Keratinocyte (primary cell): Measurements from ENCODE around the gene SLIT3. TPM values are rescaled to one million over a fixed set of nuclear protein-coding genes. Genes with fewer than 3 reads are reported as not detected.

Experiments
- DNase-seq: peaks from one replicate; pipeline ENCODE4 v3.0.0-alpha.2; 2011; ENCODE audit warnings: low read depth, missing footprints, low spot score
- FAIRE-seq: peaks from 2 replicates; lab custom pipeline; 2011; peaks lifted over from hg19 to GRCh38; lab: Jason Lieb, UNC
- H2AFZ ChIP-seq: 2 replicates; pipeline ENCODE4 v1.6.0; 2012; ENCODE audit warnings: low read length, control low read depth, inconsistent platforms; ENCODE audit not compliant: control insufficient read depth
- H3K27ac ChIP-seq: 2 replicates; pipeline ENCODE4 v1.5.1; 2011; ENCODE audit warnings: low read length; ENCODE audit not compliant: control insufficient read depth, insufficient read depth
- H3K27me3 ChIP-seq: 3 replicates; pipeline ENCODE4 v1.6.0; 2011; ENCODE audit warnings: low read length; ENCODE audit not compliant: control insufficient read depth, insufficient read depth; ENCODE audit errors: extremely low read depth
- H3K36me3 ChIP-seq, 2 experiments: 2 replicates in 1 of 2; 3 replicates in 1 of 2; pipeline ENCODE4 v1.5.1; 2011; ENCODE audit warnings: low read length in 2 of 2, mild to moderate bottlenecking in 1 of 2; ENCODE audit not compliant: control insufficient read depth in 2 of 2, insufficient read depth in 2 of 2; ENCODE audit errors: extremely low read depth in 1 of 2
- H3K4me1 ChIP-seq: 3 replicates; pipeline ENCODE4 v1.5.1; 2011; ENCODE audit warnings: low read length; ENCODE audit not compliant: control insufficient read depth, insufficient read depth; ENCODE audit errors: extremely low read depth
- H3K4me2 ChIP-seq: 3 replicates; pipeline ENCODE4 v1.6.0; 2011; ENCODE audit warnings: low read depth, low read length; ENCODE audit not compliant: control insufficient read depth, insufficient read depth; ENCODE audit errors: extremely low read depth
- H3K4me3 ChIP-seq, 3 experiments: fragments of 200-600 bp in 1 of 3; sonication (generic) in 1 of 3; 2 replicates in 2 of 3; 3 replicates in 1 of 3; pipeline ENCODE4 v1.5.1; 2011 to 2016; ENCODE audit warnings: low read length in 3 of 3, mild to moderate bottlenecking in 3 of 3, control low read depth in 2 of 3, inconsistent platforms in 1 of 3, low read depth in 1 of 3, mixed read lengths in 1 of 3, mixed run types in 1 of 3, moderate library complexity in 1 of 3; ENCODE audit not compliant: control insufficient read depth in 2 of 3, insufficient read depth in 2 of 3; ENCODE audit errors: extremely low read depth in 1 of 3
- H3K79me2 ChIP-seq: 2 replicates; pipeline ENCODE4 v1.6.0; 2012; ENCODE audit warnings: low read length; ENCODE audit not compliant: control insufficient read depth, insufficient read depth
- H3K9ac ChIP-seq: 3 replicates; pipeline ENCODE4 v1.6.0; 2011; ENCODE audit warnings: low read length; ENCODE audit not compliant: control insufficient read depth, insufficient read depth; ENCODE audit errors: extremely low read depth
- H3K9me1 ChIP-seq: 3 replicates; pipeline ENCODE4 v1.6.0; 2011; ENCODE audit warnings: low read length; ENCODE audit not compliant: control insufficient read depth, insufficient read depth; ENCODE audit errors: extremely low read depth
- H3K9me3 ChIP-seq: 2 replicates; pipeline ENCODE4 v1.5.1; 2012; ENCODE audit warnings: low read depth, low read length; ENCODE audit not compliant: control insufficient read depth
- H4K20me1 ChIP-seq: 3 replicates; pipeline ENCODE4 v1.6.0; 2011; ENCODE audit warnings: low read length; ENCODE audit not compliant: control insufficient read depth, insufficient read depth; ENCODE audit errors: extremely low read depth
- EZH2 ChIP-seq: IDR thresholded peaks from one replicate; pipeline ENCODE4 v1.6.1; 2012; ENCODE audit warnings: inconsistent platforms, mild to moderate bottlenecking, low read length, moderate library complexity
- dilution Hi-C: fragments of 300-500 bp; cut with MboI; formaldehyde crosslinking; loops from one replicate; pipeline ENCODE4 v1.7.0; 2020; ENCODE audit warnings: low sequenced_read_pairs; ENCODE audit not compliant: extremely low pct_ligation_motif_present
- polyA plus RNA-seq, 5 experiments: library from polyadenylated mRNA; depleted of rRNA in 3 of 5; stranded (reverse) in 3 of 5; stranded (forward) in 1 of 5; unstranded in 1 of 5; fragments of >200 nt; gene quantifications; 1 replicate in 1 of 5; 2 replicates in 3 of 5; 3 replicates in 1 of 5; pipeline versions ENCODE4 v1.2.1 to v1.2.3, GENCODE V29; 2011 to 2012; ENCODE audit warnings: missing spikeins in 2 of 5, low read depth in 1 of 5, low replicate concordance in 1 of 5
- TF ChIP-seq, protein P1 (sequence below), 3 experiments: IDR thresholded peaks in 1 of 3; conservative IDR thresholded peaks in 1 of 3; optimal IDR thresholded peaks in 1 of 3; 2 replicates in 2 of 3; 3 replicates in 1 of 3; pipeline versions ENCODE3 to v1.5.1; 2011; ENCODE audit warnings: low read length in 3 of 3, mild to moderate bottlenecking in 3 of 3, moderate library complexity in 2 of 3, control low read depth in 1 of 3, inconsistent platforms in 1 of 3; ENCODE audit not compliant: insufficient read depth in 2 of 3; ENCODE audit errors: extremely low read depth in 1 of 3

Gene SLIT3
- polyA plus RNA-seq, 1 donor (not counting 4 experiments of a cell fraction or from before 2014, with no cell fraction given), result 2.4 TPM

DNA sequence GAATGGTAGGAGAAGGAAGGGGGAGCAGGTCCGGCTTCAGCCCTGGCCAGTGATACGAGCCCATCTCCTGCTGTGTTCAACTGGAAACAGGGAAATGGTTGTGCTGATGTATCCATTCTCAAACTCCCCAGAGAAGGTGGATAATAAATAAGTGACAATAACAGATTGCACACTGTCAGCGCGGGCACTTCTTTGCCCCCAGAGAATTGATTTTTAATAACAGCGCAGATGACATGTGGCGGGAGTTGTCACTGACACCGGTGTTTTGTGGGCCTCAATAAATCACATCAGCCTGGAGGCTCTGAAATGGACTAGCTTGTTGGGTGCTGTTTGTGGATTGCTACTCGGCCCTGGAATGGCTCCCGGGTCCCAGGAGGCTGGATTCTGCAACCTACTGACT, 580.4 kb downstream of the SLIT3 start:
- Histone ChIP-seq H3K27ac (no peak overlapping the region), H4K20me1 (no peaks in the 10 kb centered on the region), H3K4me3 (no peak overlapping the region), H3K36me3 (no peaks in the 10 kb centered on the region), H3K9ac (no peak overlapping the region), H3K4me1 (no peaks in the 10 kb centered on the region), H2AFZ (no peak overlapping the region), H3K9me1 (no peaks in the 10 kb centered on the region), H3K27me3 (no peaks in the 10 kb centered on the region), H3K79me2 (no peaks in the 10 kb centered on the region), H3K9me3 (no peaks in the 10 kb centered on the region), H3K4me2 (no peak overlapping the region)
- TF ChIP-seq, protein P1, sequence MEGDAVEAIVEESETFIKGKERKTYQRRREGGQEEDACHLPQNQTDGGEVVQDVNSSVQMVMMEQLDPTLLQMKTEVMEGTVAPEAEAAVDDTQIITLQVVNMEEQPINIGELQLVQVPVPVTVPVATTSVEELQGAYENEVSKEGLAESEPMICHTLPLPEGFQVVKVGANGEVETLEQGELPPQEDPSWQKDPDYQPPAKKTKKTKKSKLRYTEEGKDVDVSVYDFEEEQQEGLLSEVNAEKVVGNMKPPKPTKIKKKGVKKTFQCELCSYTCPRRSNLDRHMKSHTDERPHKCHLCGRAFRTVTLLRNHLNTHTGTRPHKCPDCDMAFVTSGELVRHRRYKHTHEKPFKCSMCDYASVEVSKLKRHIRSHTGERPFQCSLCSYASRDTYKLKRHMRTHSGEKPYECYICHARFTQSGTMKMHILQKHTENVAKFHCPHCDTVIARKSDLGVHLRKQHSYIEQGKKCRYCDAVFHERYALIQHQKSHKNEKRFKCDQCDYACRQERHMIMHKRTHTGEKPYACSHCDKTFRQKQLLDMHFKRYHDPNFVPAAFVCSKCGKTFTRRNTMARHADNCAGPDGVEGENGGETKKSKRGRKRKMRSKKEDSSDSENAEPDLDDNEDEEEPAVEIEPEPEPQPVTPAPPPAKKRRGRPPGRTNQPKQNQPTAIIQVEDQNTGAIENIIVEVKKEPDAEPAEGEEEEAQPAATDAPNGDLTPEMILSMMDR (optimal IDR thresholded peaks at IDR 0.05 in 1 of 3, IDR thresholded peaks at IDR 0.05 in 1 of 3, conservative IDR thresholded peaks at IDR 0.05 in 1 of 3; ENCODE audit: extremely low read depth in 1 of 3, insufficient read depth in 2 of 3, low read length in 3 of 3), result no peak
- TF ChIP-seq EZH2, result no peak
- FAIRE-seq (no peak), DNase-seq (no peak)
- dilution Hi-C loops, result no loop called here

DNA sequence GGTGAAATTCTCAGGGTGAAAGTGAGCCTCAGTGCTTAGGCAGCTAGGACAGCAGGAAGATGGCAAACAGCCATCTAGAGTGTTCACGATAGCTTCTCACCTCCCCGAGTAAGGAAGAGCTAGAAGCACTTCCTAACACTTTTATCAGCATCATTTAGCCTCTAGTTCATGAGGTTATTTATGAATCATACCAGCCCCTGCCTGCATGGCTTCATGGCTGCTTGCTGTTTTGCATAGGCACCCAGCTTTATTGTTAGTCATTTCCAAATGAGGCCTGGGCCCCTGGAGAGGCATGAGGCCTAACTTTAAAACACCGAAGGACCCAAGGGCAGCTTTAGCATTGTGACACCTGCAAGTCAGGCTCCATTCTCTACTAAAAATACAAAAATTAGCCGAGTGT, 586.9 kb downstream of the SLIT3 start:
- no peak overlapping the region for H3K9ac ChIP-seq
- no peaks in the 10 kb centered on the region for H3K79me2 ChIP-seq
- peaks cover 19% of the 10 kb centered on the region for H3K4me1 ChIP-seq
- DNase-seq (no peak), FAIRE-seq (peak; percentile 34)
- TF ChIP-seq, protein P1 (optimal IDR thresholded peaks at IDR 0.05 in 1 of 3, IDR thresholded peaks at IDR 0.05 in 1 of 3, conservative IDR thresholded peaks at IDR 0.05 in 1 of 3; ENCODE audit: extremely low read depth in 1 of 3, insufficient read depth in 2 of 3, low read length in 3 of 3), result no peak
- no peak for TF ChIP-seq EZH2
- dilution Hi-C loops, result no loop called here
- H3K9me3 ChIP-seq, result no peaks in the 10 kb centered on the region
- no peak overlapping the region for H3K4me2 ChIP-seq
- no peaks in the 10 kb centered on the region for H3K9me1 ChIP-seq
- H3K27me3 ChIP-seq, result no peaks in the 10 kb centered on the region
- H3K36me3 ChIP-seq, result no peaks in the 10 kb centered on the region
- no peaks in the 10 kb centered on the region for H4K20me1 ChIP-seq
- peak overlapping the region; percentile 17 for H2AFZ ChIP-seq
- H3K4me3 ChIP-seq, result no peak overlapping the region
- H3K27ac ChIP-seq, result no peak overlapping the region
